LoVo (cell line): ENCODE results near the gene MAN2A2.

ENCODE experiments used
- DNase-seq: peaks from one replicate; pipeline ENCODE4 v3.0.0-alpha.2; 2016; ENCODE audit warnings: low spot score

The MAN2A2 gene

DNA sequence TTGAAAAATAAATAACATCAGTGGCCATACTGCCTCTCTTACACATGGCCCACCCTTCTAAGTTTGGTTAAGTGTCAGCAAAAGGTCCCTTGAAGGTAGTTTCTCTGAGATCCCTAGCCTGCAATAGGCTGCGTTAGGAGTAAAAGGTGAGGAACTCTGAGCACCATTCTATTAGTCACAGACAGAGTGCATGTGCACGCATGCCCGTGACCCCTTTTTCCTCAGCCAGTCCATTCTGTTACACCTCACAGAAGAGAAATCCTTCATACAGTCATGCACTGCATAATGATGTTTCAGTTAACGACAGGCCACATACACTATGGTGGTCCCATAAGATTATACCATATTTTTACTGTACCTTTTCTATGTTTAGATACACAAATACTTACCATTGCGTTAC is 64.1 kb downstream of the MAN2A2 start:
- no peak for DNase-seq

- DNase-seq: no peak
These were observed 65.3 kb downstream of the MAN2A2 start for GRCh38 chr15:90968434-90968833.

GRCh38 chr15:90970274-90970673 is 67.2 kb downstream of the MAN2A2 start:
- no peak for DNase-seq

DNA sequence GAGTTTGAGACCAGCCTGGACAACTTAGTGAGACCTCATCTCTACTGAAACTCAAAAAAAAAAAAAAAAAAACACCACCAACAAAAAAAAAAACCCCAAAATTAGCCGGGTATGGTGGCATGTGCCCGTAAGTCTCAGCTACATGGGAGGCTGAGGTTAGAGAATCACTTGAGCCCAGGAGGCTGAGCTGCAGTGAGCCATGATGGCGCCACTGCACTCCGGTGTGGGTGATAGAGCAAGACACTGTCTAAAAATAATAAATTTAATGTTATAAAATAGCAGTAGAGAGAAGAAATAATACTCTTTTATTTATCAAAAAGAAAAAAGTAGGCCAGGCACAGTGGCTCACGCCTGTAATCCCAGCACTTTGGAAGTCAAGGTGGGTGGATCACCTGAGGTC is 69.0 kb downstream of the MAN2A2 start:
- no peak for DNase-seq
